SHP77 (cell line): Measurements from ENCODE around the gene DACH1.

Source experiments
- DNase-seq, 2 experiments: peaks; one replicate each; lab custom pipeline; 2025; lab: John Stamatoyannopoulos, UW

Gene DACH1

GRCh38 chr13:71395053-71395452 lies 472.0 kb downstream of the DACH1 start:
- no peak for DNase-seq

GRCh38 chr13:71394176-71394575 lies 472.8 kb downstream of the DACH1 start:
- DNase-seq: no peak
